ENCODE data around the gene GTF2A1L.
A peak's percentile ranks its signal among the peaks of the same experiment; 100 is the strongest.
"Not testable (repeated sequence)": the region's sequence is repeated elsewhere in the genome, so short reads cannot be mapped to it uniquely, and the experiment has no call there.

Gene GTF2A1L

GRCh38 chr2:48617618-48618017, at the start of gene GTF2A1L:
Gene GTF2A1L (plus strand): TSS chr2:48617856. CDS start chr2:48617875, 19 bp downstream.
- no peak within 1 kb of the TSS for H3K4me3 ChIP-seq (ENCODE audit: low read depth, low read length)
- no peak for DNase-seq (ENCODE audit: low read depth)

- DNase-seq (ENCODE audit: low read depth): no peak
- H3K4me3 ChIP-seq (ENCODE audit: low read depth, low read length): no peak overlapping the region
Observed at GRCh38 chr2:48568547-48568946, 49.1 kb upstream of the GTF2A1L start.

DNA sequence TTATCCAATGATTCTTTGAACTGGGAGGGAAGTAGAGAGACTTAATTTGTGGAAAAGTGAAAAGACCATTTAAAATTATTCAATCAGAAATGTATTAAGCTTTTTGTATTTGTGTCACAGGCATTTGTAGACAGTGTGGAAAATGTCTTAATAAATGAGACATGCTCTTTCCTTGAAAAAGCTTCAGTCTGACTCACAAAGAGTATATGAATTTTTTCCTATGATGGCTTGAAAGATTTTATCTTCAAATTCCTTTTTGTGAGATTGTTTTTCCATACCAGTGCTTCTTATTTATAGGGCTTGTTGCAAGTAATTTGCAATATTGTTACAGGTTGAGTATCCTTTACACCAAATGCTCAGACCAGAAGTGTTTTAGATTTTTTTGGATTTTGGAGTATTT, 48.2 kb upstream of the GTF2A1L start:
- DNase-seq (ENCODE audit: low read depth): no peak
- H3K4me3 ChIP-seq (ENCODE audit: low read depth, low read length): no peak overlapping the region

- DNase-seq (ENCODE audit: low read depth): no peak
- H3K4me3 ChIP-seq (ENCODE audit: low read depth, low read length): no peak overlapping the region
Observed at GRCh38 chr2:48572816-48573215, 44.8 kb upstream of the GTF2A1L start.

DNA sequence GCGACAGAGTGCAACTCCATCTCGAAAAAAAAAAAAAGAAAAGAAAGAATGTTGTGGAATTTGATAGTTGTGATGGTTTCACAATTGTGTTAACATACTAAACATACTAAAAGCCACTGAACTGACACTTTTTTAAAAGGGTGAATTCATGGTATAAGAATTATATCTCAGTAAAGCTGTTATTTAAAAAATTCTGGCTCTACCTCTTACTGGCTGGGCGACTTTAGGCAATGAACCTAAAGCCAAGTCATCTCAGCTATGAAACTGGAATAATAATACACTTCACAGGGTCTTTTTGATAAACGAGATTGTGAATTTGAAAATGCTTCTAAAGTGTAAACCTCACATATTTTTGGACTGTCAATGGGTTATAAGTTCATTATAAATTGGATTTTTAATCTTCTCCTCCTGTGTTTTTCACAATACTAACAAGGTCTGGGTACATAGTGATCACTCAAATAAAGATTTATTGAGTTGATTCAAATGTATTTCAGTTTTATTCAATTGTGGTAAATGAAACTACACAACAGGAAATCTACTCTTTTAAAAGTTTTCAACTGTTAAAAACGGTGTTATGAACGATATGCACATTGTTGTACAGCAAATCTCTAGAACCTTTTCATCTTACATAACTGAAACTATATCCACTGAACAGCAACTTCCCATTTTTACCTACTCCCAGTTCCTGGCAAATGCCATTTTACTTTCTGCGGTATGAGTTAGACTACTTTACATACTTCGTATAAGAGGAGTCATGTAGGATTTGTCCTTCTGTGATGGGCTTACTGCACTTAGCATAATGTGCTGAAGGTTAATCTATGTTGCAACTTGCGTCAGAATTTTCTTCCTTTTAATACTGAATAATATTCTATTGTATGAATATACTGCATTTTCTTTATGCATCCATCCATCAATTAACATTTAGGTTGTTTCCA, 43.0 kb upstream of the GTF2A1L start:
- DNase-seq (ENCODE audit: low read depth): no peak
- H3K4me3 ChIP-seq (ENCODE audit: low read depth, low read length): no peak overlapping the region

- DNase-seq (ENCODE audit: low read depth): no peak
Observed at GRCh38 chr2:48578313-48578712, 39.3 kb upstream of the GTF2A1L start.

GRCh38 chr2:48583961-48584360, 33.7 kb upstream of the GTF2A1L start:
- H3K4me3 ChIP-seq (ENCODE audit: low read depth, low read length): no peak overlapping the region
- DNase-seq (ENCODE audit: low read depth): no peak

More at GRCh38 chr2:48578313-48578712, 39.3 kb upstream of the GTF2A1L start:
- H3K4me3 ChIP-seq (ENCODE audit: low read depth, low read length): no peak overlapping the region

DNA sequence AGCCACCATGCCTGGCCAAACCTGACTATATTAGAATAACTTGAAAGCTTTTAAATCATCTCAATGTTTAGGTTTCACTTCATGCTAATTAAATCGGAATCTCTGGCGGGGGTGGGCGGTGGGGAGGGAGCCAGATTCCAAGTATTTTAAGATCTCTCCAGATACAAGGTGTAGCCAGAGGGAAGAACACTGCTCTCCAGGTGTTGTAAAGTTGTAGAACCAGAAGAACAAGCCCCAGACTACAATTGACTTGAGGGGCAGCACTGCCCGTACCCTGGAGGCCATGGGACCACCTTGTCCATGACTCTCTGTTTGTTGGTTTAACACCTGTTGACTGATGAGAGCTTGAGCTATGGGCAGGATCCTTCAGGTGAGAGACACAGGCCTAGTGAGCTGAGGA, 33.1 kb upstream of the GTF2A1L start:
- H3K4me3 ChIP-seq (ENCODE audit: low read depth, low read length): no peak overlapping the region
- DNase-seq (ENCODE audit: low read depth): no peak

DNA sequence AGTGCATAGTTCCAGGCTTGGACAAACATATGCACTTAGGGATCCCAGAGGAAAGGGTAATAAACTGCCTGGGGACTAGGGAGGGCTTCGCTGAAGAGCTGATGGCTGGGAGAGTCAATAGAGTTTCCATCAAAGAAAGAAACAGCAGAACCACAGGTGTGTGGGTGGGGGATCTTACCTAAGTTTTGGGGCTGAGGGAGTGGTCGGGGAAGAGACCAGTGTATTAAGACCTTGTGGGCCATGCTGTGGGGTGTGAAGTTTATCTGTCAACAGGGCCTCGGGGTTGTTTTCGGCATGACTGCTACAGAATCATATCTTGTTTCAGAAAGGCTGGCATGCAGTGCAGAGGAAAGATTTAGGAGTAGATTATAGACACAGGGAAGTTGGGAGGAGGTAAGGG, 31.2 kb upstream of the GTF2A1L start:
- H3K4me3 ChIP-seq (ENCODE audit: low read depth, low read length): no peak overlapping the region
- no peak for DNase-seq (ENCODE audit: low read depth)

- DNase-seq (ENCODE audit: low read depth): no peak
- H3K4me3 ChIP-seq (ENCODE audit: low read depth, low read length): no peak overlapping the region
Observed at GRCh38 chr2:48587560-48587959, 30.1 kb upstream of the GTF2A1L start.

GRCh38 chr2:48587961-48588360, 29.7 kb upstream of the GTF2A1L start:
- DNase-seq (ENCODE audit: low read depth): no peak
- no peak overlapping the region for H3K4me3 ChIP-seq (ENCODE audit: low read depth, low read length)

DNA sequence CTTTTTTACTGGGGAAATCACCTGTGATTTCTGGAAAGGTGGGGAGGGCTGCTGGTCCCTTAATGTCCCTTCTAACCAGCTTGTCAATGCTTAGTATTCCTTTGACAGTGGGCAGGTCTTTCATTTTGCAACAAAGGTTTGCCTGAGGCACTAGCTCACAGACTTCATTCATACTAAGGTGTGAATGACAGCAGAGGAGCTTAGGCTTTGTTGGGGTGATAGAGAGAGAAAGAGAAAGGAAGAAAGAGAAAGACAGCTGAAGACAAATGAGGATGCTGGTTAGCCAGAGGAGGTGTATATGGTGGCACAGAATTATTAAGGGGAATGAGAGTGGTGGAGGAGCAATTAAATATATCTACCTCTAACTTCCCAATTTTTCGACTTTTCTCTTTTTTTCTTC, 28.9 kb upstream of the GTF2A1L start:
- H3K4me3 ChIP-seq (ENCODE audit: low read depth, low read length): no peak overlapping the region
- DNase-seq (ENCODE audit: low read depth): no peak

DNA sequence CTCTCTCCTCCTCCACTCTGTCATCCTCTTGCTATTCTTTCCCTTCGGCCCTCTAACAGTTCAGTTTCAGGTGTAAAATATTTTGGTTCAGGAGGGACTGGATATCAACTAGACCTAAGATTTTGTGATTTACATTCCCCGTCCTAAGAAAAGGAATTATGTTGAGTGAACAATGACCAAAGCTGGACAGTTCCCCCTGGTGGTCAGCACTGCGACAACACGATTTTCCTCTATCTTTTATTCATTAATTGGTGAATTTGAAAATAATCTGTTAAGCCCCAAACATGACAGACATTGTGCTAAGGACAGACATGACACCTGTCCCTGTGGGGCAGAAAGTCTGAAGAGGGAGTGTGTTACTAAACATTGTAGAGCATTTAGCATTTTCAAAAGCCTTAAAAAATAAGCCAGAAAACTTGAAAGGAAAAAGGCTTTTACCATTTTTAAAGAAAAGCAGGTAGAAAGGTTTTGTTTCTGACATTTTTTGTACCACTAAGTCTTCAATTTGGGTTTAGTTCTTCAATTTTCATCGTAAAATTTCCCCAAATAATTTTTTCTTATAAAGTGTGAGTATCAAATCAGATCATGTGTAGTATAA, 28.4 kb upstream of the GTF2A1L start:
- no peak for DNase-seq (ENCODE audit: low read depth)
- H3K4me3 ChIP-seq (ENCODE audit: low read depth, low read length): no peak overlapping the region

DNA sequence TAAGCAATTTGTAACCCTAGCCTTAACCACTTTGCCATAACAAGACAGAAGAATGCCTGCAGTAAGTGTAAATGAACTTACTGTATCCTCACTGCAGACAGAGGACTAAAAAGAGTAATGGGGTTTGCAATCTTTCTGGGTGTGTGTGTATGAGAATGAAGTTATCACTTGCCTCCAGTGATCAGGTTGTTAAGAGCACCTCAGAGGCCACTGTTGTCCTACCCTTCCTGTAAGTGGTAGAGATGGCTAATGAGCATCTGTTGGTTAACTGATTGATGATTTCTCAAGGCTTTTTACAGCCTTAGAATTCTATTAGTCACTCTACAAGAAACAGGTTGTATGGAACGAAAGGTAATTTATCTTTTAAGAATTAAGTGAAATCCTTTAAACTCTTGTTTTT, 27.6 kb upstream of the GTF2A1L start:
- DNase-seq (ENCODE audit: low read depth): no peak
- H3K4me3 ChIP-seq (ENCODE audit: low read depth, low read length): no peak overlapping the region

- DNase-seq (ENCODE audit: low read depth): no peak
- no peak overlapping the region for H3K4me3 ChIP-seq (ENCODE audit: low read depth, low read length)
Observed at GRCh38 chr2:48592067-48592466, 25.6 kb upstream of the GTF2A1L start.

DNA sequence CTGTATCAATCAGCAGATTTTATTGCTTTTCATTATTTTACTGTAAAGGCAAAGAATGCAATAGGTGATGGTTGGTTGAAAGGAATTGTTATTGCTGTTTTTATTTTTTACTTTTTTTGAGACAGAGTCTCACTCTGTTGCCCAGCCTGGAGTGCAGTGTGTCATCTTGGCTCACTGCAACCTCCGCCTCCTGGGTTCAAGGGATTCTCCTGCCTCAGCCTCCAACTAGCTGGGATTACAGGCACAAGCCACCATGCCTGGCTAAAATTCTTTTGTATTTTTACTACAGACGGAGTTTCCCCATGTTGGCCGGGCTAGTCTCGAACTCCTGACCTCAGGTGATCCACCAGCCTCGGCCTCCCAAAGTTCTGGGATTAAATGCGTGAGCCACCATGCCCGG, 20.9 kb upstream of the GTF2A1L start:
- not testable (repeated sequence) for DNase-seq (ENCODE audit: low read depth); H3K4me3 ChIP-seq (ENCODE audit: low read depth, low read length)

- no peak for DNase-seq (ENCODE audit: low read depth)
- H3K4me3 ChIP-seq (ENCODE audit: low read depth, low read length): no peak overlapping the region
Observed at GRCh38 chr2:48597492-48597891, 20.2 kb upstream of the GTF2A1L start.

DNA sequence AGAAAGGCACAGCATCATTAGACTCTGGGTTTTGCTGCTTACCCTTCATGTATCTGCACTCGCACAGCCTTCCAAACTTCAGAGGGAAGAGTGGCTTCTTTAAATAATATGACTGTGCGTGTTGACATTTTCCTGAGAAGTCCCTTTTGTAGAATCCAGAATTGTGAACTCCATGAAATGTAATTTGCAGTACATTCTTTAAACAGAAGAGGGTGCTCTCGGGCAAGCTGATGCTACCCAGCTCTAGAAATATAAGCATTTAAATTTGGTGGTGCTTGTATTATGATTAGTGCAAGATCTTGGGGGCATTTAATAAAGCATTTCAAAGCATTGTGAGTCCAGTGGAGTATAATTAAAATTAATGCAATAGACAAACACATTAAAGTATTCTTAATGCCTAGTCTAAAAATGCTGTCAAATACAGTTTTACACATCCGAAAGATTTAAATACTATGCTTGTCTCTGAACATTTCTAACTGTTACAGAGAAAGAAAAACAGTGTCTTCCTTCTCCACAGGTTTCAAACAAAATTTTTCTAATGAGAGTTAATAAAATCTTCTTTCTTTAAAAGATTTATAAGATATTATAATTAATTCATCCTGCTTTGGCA, 17.3 kb upstream of the GTF2A1L start:
- no peak overlapping the region for H3K4me3 ChIP-seq (ENCODE audit: low read depth, low read length)
- DNase-seq (ENCODE audit: low read depth): no peak

DNA sequence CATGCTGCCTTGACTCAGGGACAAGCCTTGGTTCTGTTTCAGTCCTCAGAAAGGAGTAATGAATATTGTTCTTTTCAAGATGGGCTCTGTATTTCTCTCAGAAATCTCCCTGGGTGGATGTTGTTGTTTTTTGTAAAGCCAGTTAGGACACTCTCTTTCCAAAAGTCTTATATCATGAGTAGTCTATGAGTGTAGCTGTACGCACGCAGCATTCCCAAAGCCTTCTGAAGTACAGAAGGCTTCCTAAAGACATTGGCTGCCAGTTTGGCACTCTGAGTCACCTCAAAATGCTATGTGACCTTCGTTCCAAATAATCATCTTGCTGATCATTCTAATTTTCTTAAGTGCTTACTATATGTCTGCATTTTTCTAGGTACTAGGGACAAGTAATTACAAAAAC, 16.7 kb upstream of the GTF2A1L start:
- H3K4me3 ChIP-seq (ENCODE audit: low read depth, low read length): no peak overlapping the region
- DNase-seq (ENCODE audit: low read depth): peak; percentile 48

- H3K4me3 ChIP-seq (ENCODE audit: low read depth, low read length): no peak overlapping the region
Observed at GRCh38 chr2:48601349-48601748, 16.3 kb upstream of the GTF2A1L start.

More at GRCh38 chr2:48601349-48601748, 16.3 kb upstream of the GTF2A1L start:
- no peak for DNase-seq (ENCODE audit: low read depth)
